Keratinocyte (primary cell): ENCODE data around the gene SDK1. TPM values are rescaled to one million over a fixed set of nuclear protein-coding genes. Genes with fewer than 3 reads are reported as not detected.
A peak's percentile ranks its signal among the peaks of the same experiment; 100 is the strongest.

Experiments used
- DNase-seq: peaks from one replicate; pipeline ENCODE4 v3.0.0-alpha.2; 2011; ENCODE audit warnings: low read depth, missing footprints, low spot score
- FAIRE-seq: peaks from 2 replicates; lab custom pipeline; 2011; peaks lifted over from hg19 to GRCh38; lab: Jason Lieb, UNC
- H2AFZ ChIP-seq: 2 replicates; pipeline ENCODE4 v1.6.0; 2012; ENCODE audit warnings: low read length, control low read depth, inconsistent platforms; ENCODE audit not compliant: control insufficient read depth
- H3K27ac ChIP-seq: 2 replicates; pipeline ENCODE4 v1.5.1; 2011; ENCODE audit warnings: low read length; ENCODE audit not compliant: control insufficient read depth, insufficient read depth
- H3K27me3 ChIP-seq: 3 replicates; pipeline ENCODE4 v1.6.0; 2011; ENCODE audit warnings: low read length; ENCODE audit not compliant: control insufficient read depth, insufficient read depth; ENCODE audit errors: extremely low read depth
- H3K36me3 ChIP-seq, 2 experiments: 2 replicates in 1 of 2; 3 replicates in 1 of 2; pipeline ENCODE4 v1.5.1; 2011; ENCODE audit warnings: low read length in 2 of 2, mild to moderate bottlenecking in 1 of 2; ENCODE audit not compliant: control insufficient read depth in 2 of 2, insufficient read depth in 2 of 2; ENCODE audit errors: extremely low read depth in 1 of 2
- H3K4me1 ChIP-seq: 3 replicates; pipeline ENCODE4 v1.5.1; 2011; ENCODE audit warnings: low read length; ENCODE audit not compliant: control insufficient read depth, insufficient read depth; ENCODE audit errors: extremely low read depth
- H3K4me2 ChIP-seq: 3 replicates; pipeline ENCODE4 v1.6.0; 2011; ENCODE audit warnings: low read depth, low read length; ENCODE audit not compliant: control insufficient read depth, insufficient read depth; ENCODE audit errors: extremely low read depth
- H3K4me3 ChIP-seq, 3 experiments: fragments of 200-600 bp in 1 of 3; sonication (generic) in 1 of 3; 2 replicates in 2 of 3; 3 replicates in 1 of 3; pipeline ENCODE4 v1.5.1; 2011 to 2016; ENCODE audit warnings: low read length in 3 of 3, mild to moderate bottlenecking in 3 of 3, control low read depth in 2 of 3, inconsistent platforms in 1 of 3, low read depth in 1 of 3, mixed read lengths in 1 of 3, mixed run types in 1 of 3, moderate library complexity in 1 of 3; ENCODE audit not compliant: control insufficient read depth in 2 of 3, insufficient read depth in 2 of 3; ENCODE audit errors: extremely low read depth in 1 of 3
- H3K79me2 ChIP-seq: 2 replicates; pipeline ENCODE4 v1.6.0; 2012; ENCODE audit warnings: low read length; ENCODE audit not compliant: control insufficient read depth, insufficient read depth
- H3K9ac ChIP-seq: 3 replicates; pipeline ENCODE4 v1.6.0; 2011; ENCODE audit warnings: low read length; ENCODE audit not compliant: control insufficient read depth, insufficient read depth; ENCODE audit errors: extremely low read depth
- H3K9me1 ChIP-seq: 3 replicates; pipeline ENCODE4 v1.6.0; 2011; ENCODE audit warnings: low read length; ENCODE audit not compliant: control insufficient read depth, insufficient read depth; ENCODE audit errors: extremely low read depth
- H3K9me3 ChIP-seq: 2 replicates; pipeline ENCODE4 v1.5.1; 2012; ENCODE audit warnings: low read depth, low read length; ENCODE audit not compliant: control insufficient read depth
- H4K20me1 ChIP-seq: 3 replicates; pipeline ENCODE4 v1.6.0; 2011; ENCODE audit warnings: low read length; ENCODE audit not compliant: control insufficient read depth, insufficient read depth; ENCODE audit errors: extremely low read depth
- CTCF ChIP-seq, 3 experiments: IDR thresholded peaks in 1 of 3; conservative IDR thresholded peaks in 1 of 3; optimal IDR thresholded peaks in 1 of 3; 2 replicates in 2 of 3; 3 replicates in 1 of 3; pipeline versions ENCODE3 to v1.5.1; 2011; ENCODE audit warnings: low read length in 3 of 3, mild to moderate bottlenecking in 3 of 3, moderate library complexity in 2 of 3, control low read depth in 1 of 3, inconsistent platforms in 1 of 3; ENCODE audit not compliant: insufficient read depth in 2 of 3; ENCODE audit errors: extremely low read depth in 1 of 3
- EZH2 ChIP-seq: IDR thresholded peaks from one replicate; pipeline ENCODE4 v1.6.1; 2012; ENCODE audit warnings: inconsistent platforms, mild to moderate bottlenecking, low read length, moderate library complexity
- dilution Hi-C: fragments of 300-500 bp; cut with MboI; formaldehyde crosslinking; loops from one replicate; pipeline ENCODE4 v1.7.0; 2020; ENCODE audit warnings: low sequenced_read_pairs; ENCODE audit not compliant: extremely low pct_ligation_motif_present
- polyA plus RNA-seq, 5 experiments: library from polyadenylated mRNA; depleted of rRNA in 3 of 5; stranded (reverse) in 3 of 5; stranded (forward) in 1 of 5; unstranded in 1 of 5; fragments of >200 nt; gene quantifications; 1 replicate in 1 of 5; 2 replicates in 3 of 5; 3 replicates in 1 of 5; pipeline versions ENCODE4 v1.2.1 to v1.2.3, GENCODE V29; 2011 to 2012; ENCODE audit warnings: missing spikeins in 2 of 5, low read depth in 1 of 5, low replicate concordance in 1 of 5

The SDK1 gene
- polyA plus RNA-seq, 1 donor (not counting 4 experiments of a cell fraction or from before 2014, with no cell fraction given), result 0.66 TPM

- peaks cover 0 to 1% of the 10 kb centered on the region in 2 experiments for H3K36me3 ChIP-seq
- no peak for DNase-seq
Observed at GRCh38 chr7:4086723-4087122, 785.7 kb downstream of the SDK1 start.

GRCh38 chr7:4091767-4092166 lies 790.7 kb downstream of the SDK1 start:
- Histone ChIP-seq H3K36me3 (peaks cover 0 to 1% of the 10 kb centered on the region in 2 experiments), H3K79me2 (no peaks in the 10 kb centered on the region), H3K4me3 (no peak overlapping the region), H4K20me1 (no peaks in the 10 kb centered on the region), H3K27ac (peak overlapping the region; percentile 5), H3K4me1 (peaks cover 8% of the 10 kb centered on the region), H3K27me3 (no peaks in the 10 kb centered on the region), H3K9ac (no peak overlapping the region), H3K9me3 (peaks cover 2% of the 10 kb centered on the region), H2AFZ (no peak overlapping the region), H3K9me1 (no peaks in the 10 kb centered on the region), H3K4me2 (peak overlapping the region; percentile 39)
- FAIRE-seq (peak; percentile 76), DNase-seq (peak; percentile 91)
- no peak for TF ChIP-seq EZH2
- dilution Hi-C loops, result no loop called here

More at GRCh38 chr7:4086723-4087122, 785.7 kb downstream of the SDK1 start:
- H3K4me3 ChIP-seq, result no peak overlapping the region
- no peak overlapping the region for H3K9ac ChIP-seq
- FAIRE-seq, result no peak
- no peaks in the 10 kb centered on the region for H3K9me1 ChIP-seq
- H3K4me2 ChIP-seq, result no peak overlapping the region
- no peaks in the 10 kb centered on the region for H3K4me1 ChIP-seq
- dilution Hi-C loops, result no loop called here
- H3K79me2 ChIP-seq, result no peaks in the 10 kb centered on the region
- no peaks in the 10 kb centered on the region for H4K20me1 ChIP-seq
- no peak overlapping the region for H3K27ac ChIP-seq
- H2AFZ ChIP-seq, result no peak overlapping the region
- H3K27me3 ChIP-seq, result no peaks in the 10 kb centered on the region
- no peak for TF ChIP-seq CTCF (optimal IDR thresholded peaks at IDR 0.05 in 1 of 3, IDR thresholded peaks at IDR 0.05 in 1 of 3, conservative IDR thresholded peaks at IDR 0.05 in 1 of 3; ENCODE audit: extremely low read depth in 1 of 3, insufficient read depth in 2 of 3, low read length in 3 of 3)
- no peak for TF ChIP-seq EZH2
- peaks cover 2% of the 10 kb centered on the region for H3K9me3 ChIP-seq

DNA sequence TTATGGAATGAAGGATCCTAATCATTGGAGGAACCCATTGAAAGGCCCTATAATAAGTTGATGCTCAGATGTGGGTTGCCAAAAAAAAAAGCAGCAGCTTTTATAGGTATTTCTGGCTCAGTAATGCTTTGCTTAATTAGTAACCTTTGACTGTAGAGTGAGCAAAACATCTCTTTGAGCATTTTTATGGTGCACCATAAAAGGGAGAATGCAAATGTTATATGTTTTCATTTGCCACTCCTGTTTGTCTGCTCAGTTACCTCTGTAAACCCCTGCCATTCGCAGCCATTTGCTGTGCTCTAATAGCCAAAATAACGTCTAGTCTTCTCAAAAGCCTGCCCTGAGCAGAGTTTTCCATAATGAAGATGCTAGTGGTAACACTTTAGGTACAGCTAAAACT lies 792.0 kb downstream of the SDK1 start:
- dilution Hi-C loops, result no loop called here
- Histone ChIP-seq H4K20me1 (no peaks in the 10 kb centered on the region), H3K36me3 (peaks cover 0 to 1% of the 10 kb centered on the region in 2 experiments), H3K4me3 (no peak overlapping the region), H3K27ac (no peak overlapping the region), H3K9me1 (no peaks in the 10 kb centered on the region), H3K9ac (no peak overlapping the region), H2AFZ (no peak overlapping the region), H3K9me3 (peaks cover 2% of the 10 kb centered on the region), H3K79me2 (no peaks in the 10 kb centered on the region), H3K27me3 (no peaks in the 10 kb centered on the region), H3K4me2 (no peak overlapping the region), H3K4me1 (peaks cover 8% of the 10 kb centered on the region)
- no peak for TF ChIP-seq CTCF (optimal IDR thresholded peaks at IDR 0.05 in 1 of 3, IDR thresholded peaks at IDR 0.05 in 1 of 3, conservative IDR thresholded peaks at IDR 0.05 in 1 of 3; ENCODE audit: extremely low read depth in 1 of 3, insufficient read depth in 2 of 3, low read length in 3 of 3)
- no peak for TF ChIP-seq EZH2
- DNase-seq, result no peak
- FAIRE-seq, result no peak
